HepG2 (cell line): ENCODE results near the gene ZNF831. TPM values are rescaled to one million over a fixed set of nuclear protein-coding genes. Genes with fewer than 3 reads are reported as not detected.

Experiments used
- ATAC-seq: fragments of 200-7000 bp; cut with Tn5 transposase; 3 replicates; pipeline ENCODE4 v1.9.1; 2020; ENCODE audit warnings: mild to moderate bottlenecking, moderate library complexity
- BruUV-seq: library from RNA; stranded (reverse); fragments of 400-500 nt; replicated peaks from 2 replicates; lab custom pipeline; 2021; lab: Mats Ljungman, UMichigan
- CTCF ChIA-PET: fragments of 300-600 bp; formaldehyde crosslinking; extraction: SDS; loops from one replicate; lab custom pipeline; 2021; ENCODE audit warnings: low total read pairs, inconsistent platforms, low intra/inter-chr PET ratio; lab: Yijun Ruan, JAX
- POLR2A ChIA-PET: fragments of 350-600 bp; sonication (Branson Sonifier 250); formaldehyde crosslinking; loops from one replicate; lab custom pipeline; 2020; ENCODE audit warnings: antibody characterized with exemption, inconsistent platforms; lab: Yijun Ruan, JAX
- DNase-seq: peaks from one replicate; pipeline ENCODE4 v3.0.0-alpha.2; 2015; ENCODE audit warnings: low spot score
- FAIRE-seq: peaks from 3 replicates; lab custom pipeline; 2011; peaks lifted over from hg19 to GRCh38; lab: Jason Lieb, UNC
- H2AFZ ChIP-seq: one replicate; pipeline ENCODE4 v1.6.1; 2011; ENCODE audit warnings: low read length, inconsistent platforms
- H3K27ac ChIP-seq: fragments of 300-600 bp; 3 replicates; pipeline ENCODE4 v1.8.0; 2011; ENCODE audit warnings: mixed run types, mild to moderate bottlenecking, mixed read lengths, low read length, inconsistent platforms; ENCODE audit not compliant: insufficient read depth; ENCODE audit errors: extremely low read length
- H3K27me3 ChIP-seq, 2 experiments: fragments of 200-600 bp in 1 of 2; 2 replicates in 1 of 2; 3 replicates in 1 of 2; pipeline versions ENCODE4 v1.6.0 to v1.8.0; 2011; ENCODE audit warnings: low read length in 2 of 2, mild to moderate bottlenecking in 2 of 2, moderate library complexity in 2 of 2, inconsistent platforms in 1 of 2; ENCODE audit not compliant: insufficient read depth in 2 of 2, control insufficient read depth in 1 of 2
- H3K36me3 ChIP-seq, 2 experiments: fragments of 200-600 bp in 1 of 2; replicated peaks in 1 of 2; 2 replicates in 1 of 2; 3 replicates in 1 of 2; pipeline versions ENCODE4 v1.5.1 to v1.8.0; 2011; ENCODE audit warnings: low read length in 2 of 2, inconsistent platforms in 1 of 2; ENCODE audit not compliant: insufficient read depth in 2 of 2, control insufficient read depth in 1 of 2
- H3K4me1 ChIP-seq: 2 replicates; pipeline ENCODE4 v1.5.1; 2012; ENCODE audit warnings: low read length, inconsistent platforms; ENCODE audit not compliant: insufficient read depth
- H3K4me2 ChIP-seq: 2 replicates; pipeline ENCODE4 v1.6.0; 2011; ENCODE audit warnings: low read depth, low read length, inconsistent platforms
- H3K4me3 ChIP-seq, 3 experiments: fragments of 200-600 bp in 1 of 3; sonication (generic), shearing (Covaris generic) in 1 of 3; replicated peaks in 1 of 3; 2 replicates each; pipeline ENCODE4 v1.5.1; 2011 to 2016; ENCODE audit warnings: low read length in 3 of 3, inconsistent platforms in 2 of 3, low read depth in 2 of 3, mild to moderate bottlenecking in 2 of 3, control low read depth in 1 of 3, mixed read lengths in 1 of 3; ENCODE audit not compliant: insufficient read depth in 1 of 3
- H3K79me2 ChIP-seq: one replicate; pipeline ENCODE4 v1.6.1; 2011; ENCODE audit warnings: low read length, inconsistent platforms; ENCODE audit not compliant: insufficient read depth
- H3K9ac ChIP-seq: 2 replicates; pipeline ENCODE4 v1.6.0; 2011; ENCODE audit warnings: mild to moderate bottlenecking, low read depth, low read length, inconsistent platforms; ENCODE audit not compliant: insufficient read depth
- H3K9me3 ChIP-seq: 2 replicates; pipeline ENCODE4 v1.5.1; 2012; ENCODE audit warnings: mild to moderate bottlenecking, low read length
- H4K20me1 ChIP-seq: 2 replicates; pipeline ENCODE4 v1.6.0; 2011; ENCODE audit warnings: inconsistent platforms, mild to moderate bottlenecking, low read length, moderate library complexity; ENCODE audit not compliant: insufficient read depth
- HMGXB4 ChIP-seq, 2 experiments: sonication (generic) in 1 of 2; formaldehyde crosslinking in 1 of 2; IDR thresholded peaks; 2 replicates each; pipeline versions ENCODE4 v1.4.0 to v1.6.1; 2018 to 2020; ENCODE audit warnings: missing genetic modification reagents in 2 of 2, borderline replicate concordance in 1 of 2, low read depth in 1 of 2, mild to moderate bottlenecking in 1 of 2, missing biosample characterization in 1 of 2
- IRF1 ChIP-seq: sonication (generic); formaldehyde crosslinking; IDR thresholded peaks from 2 replicates; pipeline ENCODE4 v1.4.0; 2020; ENCODE audit warnings: low read depth, mild to moderate bottlenecking, missing genetic modification reagents
- LRRFIP1 ChIP-seq: sonication (generic); formaldehyde crosslinking; conservative IDR thresholded peaks from 2 replicates; pipeline ENCODE4 v1.4.0; 2020; ENCODE audit warnings: missing genetic modification reagents
- MLLT10 ChIP-seq: sonication (generic); formaldehyde crosslinking; IDR thresholded peaks from 2 replicates; pipeline ENCODE4 v1.4.0; 2020; ENCODE audit warnings: missing genetic modification reagents
- NFYB ChIP-seq: sonication (generic); formaldehyde crosslinking; IDR thresholded peaks from 2 replicates; pipeline ENCODE4 v1.4.0; 2020; ENCODE audit warnings: missing genetic modification reagents
- NR2F1 ChIP-seq, 2 experiments: fragments of 450-650 bp in 1 of 2; formaldehyde crosslinking in 1 of 2; IDR thresholded peaks; 2 replicates each; pipeline versions ENCODE4 v1.5.0 to v1.6.1; 2016 to 2020; ENCODE audit warnings: mild to moderate bottlenecking in 1 of 2, missing compliant biosample characterization in 1 of 2, missing genetic modification reagents in 1 of 2, moderate library complexity in 1 of 2
- PAWR ChIP-seq: sonication (generic); formaldehyde crosslinking; IDR thresholded peaks from 2 replicates; pipeline ENCODE4 v1.4.0; 2020; ENCODE audit warnings: missing genetic modification reagents, mild to moderate bottlenecking, borderline replicate concordance
- PCBP1 ChIP-seq: fragments of 200-400 bp; formaldehyde crosslinking; IDR thresholded peaks from 2 replicates; pipeline ENCODE4 v1.6.1; 2017; ENCODE audit warnings: mild to moderate bottlenecking, low read depth, low read length, borderline replicate concordance
- PCBP2 ChIP-seq: fragments of 200-400 bp; formaldehyde crosslinking; optimal IDR thresholded peaks from 2 replicates; pipeline ENCODE3; 2018; ENCODE audit warnings: low read length, low read depth; ENCODE audit not compliant: poor library complexity, severe bottlenecking
- PRPF4 ChIP-seq: fragments of 200-400 bp; formaldehyde crosslinking; IDR thresholded peaks from 2 replicates; pipeline ENCODE4 v1.6.1; 2016; ENCODE audit warnings: low read length, low read depth; ENCODE audit not compliant: poor library complexity, severe bottlenecking
- STAG1 ChIP-seq: sonication (generic); formaldehyde crosslinking; IDR thresholded peaks from 2 replicates; pipeline ENCODE4 v1.4.0; 2020; ENCODE audit warnings: missing genetic modification reagents
- ZGPAT ChIP-seq: IDR thresholded peaks from 2 replicates; pipeline ENCODE4 v1.6.1; 2016; ENCODE audit warnings: mild to moderate bottlenecking
- ZNF432 ChIP-seq: sonication (generic); formaldehyde crosslinking; IDR thresholded peaks from 2 replicates; pipeline ENCODE4 v1.5.0; 2020; ENCODE audit warnings: missing genetic modification reagents, mild to moderate bottlenecking, borderline replicate concordance
- ZNF562 ChIP-seq: sonication (generic); formaldehyde crosslinking; IDR thresholded peaks from 2 replicates; pipeline ENCODE4 v1.8.0; 2022; ENCODE audit warnings: missing genetic modification reagents, borderline replicate concordance
- ZNF713 ChIP-seq: sonication (generic); formaldehyde crosslinking; IDR thresholded peaks from 2 replicates; pipeline ENCODE4 v1.4.0; 2020; ENCODE audit warnings: mild to moderate bottlenecking, missing genetic modification reagents
- ZNF777 ChIP-seq: sonication (generic); formaldehyde crosslinking; IDR thresholded peaks from 2 replicates; pipeline ENCODE4 v1.4.0; 2020; ENCODE audit warnings: missing genetic modification reagents
- ZNF790 ChIP-seq: sonication (generic); formaldehyde crosslinking; IDR thresholded peaks from 2 replicates; pipeline ENCODE4 v1.8.0; 2022; ENCODE audit warnings: missing genetic modification reagents, mild to moderate bottlenecking, borderline replicate concordance
- WGBS: methylation state at CpG from one replicate; pipeline ENCODE4 v1.1.6; 2017; ENCODE audit warnings: low lambda C conversion rate; 5-methylcytosine and 5-hydroxymethylcytosine counted together
- in situ Hi-C: cut with HindIII; loops from 2 replicates; pipeline ENCODE4 v1.10.0; 2017; ENCODE audit warnings: low pct_unique_long_range_greater_than_20kb; ENCODE audit not compliant: extremely low pct_ligation_motif_present
- intact Hi-C: fragments of 100-400 bp; cut with micrococcal nuclease; formaldehyde crosslinking; loops from one replicate; pipeline ENCODE4 v1.10.0; 2022; ENCODE audit not compliant: unreplicated experiment
- polyA plus RNA-seq, 8 experiments: library from polyadenylated mRNA; depleted of rRNA in 3 of 8; stranded (reverse) in 7 of 8; unstranded in 1 of 8; fragments of >200 nt; fragmentation: Illumina TruSeq in 4 of 8; extraction: Trizol in 4 of 8; gene quantifications; 2 replicates each; pipeline versions ENCODE4 v1.2.1 to v1.2.3, GENCODE V29; 2011 to 2016; ENCODE audit warnings: low read depth in 4 of 8, missing spikeins in 1 of 8, mixed read lengths in 1 of 8; ENCODE audit not compliant: insufficient read depth in 1 of 8
- total RNA-seq, 5 experiments: library from RNA; depleted of rRNA; stranded (reverse); fragments of >200 nt; fragmentation: Illumina TruSeq; extraction: Trizol; gene quantifications; 2 replicates each; pipeline ENCODE4 v1.2.3, GENCODE V29; 2016; ENCODE audit warnings: low read depth in 1 of 5

The ZNF831 gene
- total and polyA plus RNA-seq, 2 of the 13 experiments (the other 11 are each of a cell fraction or from before 2014, with no cell fraction given) = not detected

DNA sequence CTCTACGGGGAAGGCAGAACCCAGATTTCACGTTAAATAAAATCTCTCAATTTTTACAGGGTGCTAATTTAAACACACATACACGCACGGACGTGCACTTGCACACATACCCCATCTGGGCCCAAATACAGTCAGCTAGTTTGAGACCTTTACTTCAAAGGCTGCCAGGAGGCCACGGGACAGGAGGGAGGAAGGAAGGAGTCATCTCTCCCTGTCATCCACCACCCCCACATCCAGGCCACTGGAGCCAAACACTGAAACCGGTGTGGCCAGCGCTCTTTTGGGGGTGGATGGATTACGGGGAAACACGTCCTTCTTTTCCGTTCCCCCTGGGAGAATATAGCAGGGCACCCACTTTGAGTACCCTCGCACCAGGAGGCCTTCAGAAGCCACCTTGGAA lies 60.1 kb downstream of the ZNF831 start:
- POLR2A ChIA-PET = no interaction called here
- H3K27ac ChIP-seq = no peak overlapping the region
- peaks cover 13 to 68% of the 10 kb centered on the region in 2 experiments for H3K27me3 ChIP-seq
- ATAC-seq (no peak), FAIRE-seq (no peak), DNase-seq (no peak)
- H3K4me3 ChIP-seq = no peak overlapping the region
- peaks cover 6% of the 10 kb centered on the region; the same call in 1 of the 2 replicates for H3K4me1 ChIP-seq
- CTCF ChIA-PET = interaction anchor here (1.7 to 4.5 kb wide), 3 partner anchors 136 to 354 kb away, joined by 4 to 80 read pairs (median 20); no protein-coding TSS in a partner anchor
- H3K9me3 ChIP-seq = no peaks in the 10 kb centered on the region
- H3K9ac ChIP-seq = no peak overlapping the region
- WGBS = 14% methylated on average over 11 of the region's 12 CpGs
- no peaks in the 10 kb centered on the region for H3K79me2 ChIP-seq
- no TSS peak for BruUV-seq
- no peak overlapping the region for H2AFZ ChIP-seq
- no peaks in the 10 kb centered on the region for H4K20me1 ChIP-seq
- no peak overlapping the region for H3K4me2 ChIP-seq
- intact Hi-C loops (loop anchor here (5.0 kb wide), 1 partner anchor 274 kb away; no protein-coding TSS in a partner anchor), in situ Hi-C loops (loop anchor here (5.0 kb wide), 2 partner anchors 136 to 351 kb away; no protein-coding TSS in a partner anchor)
- no peaks in the 10 kb centered on the region for H3K36me3 ChIP-seq
- TF ChIP-seq NFYB (CRISPR knock-in tag) (no peak), MLLT10 (CRISPR knock-in tag) (no peak), HMGXB4 (CRISPR knock-in tag; IDR thresholded peaks at IDR 0.05; ENCODE audit: borderline replicate concordance in 1 of 2, low read depth in 1 of 2) (no peak), ZNF777 (CRISPR knock-in tag) (no peak), ZNF713 (CRISPR knock-in tag) (no peak), STAG1 (CRISPR knock-in tag) (no peak), PCBP2 (no peak), IRF1 (CRISPR knock-in tag) (no peak), LRRFIP1 (CRISPR knock-in tag) (no peak), ZNF790 (CRISPR knock-in tag) (no peak), ZGPAT (CRISPR knock-in tag) (no peak), ZNF562 (CRISPR knock-in tag) (no peak), PAWR (CRISPR knock-in tag) (no peak), PRPF4 (no peak), NR2F1 (CRISPR knock-in tag; IDR thresholded peaks at IDR 0.05) (no peak), ZNF432 (CRISPR knock-in tag) (no peak), PCBP1 (no peak)
